CD14-positive monocyte (primary cell): ENCODE results near the gene ELOVL3. TPM values are rescaled to one million over a fixed set of nuclear protein-coding genes. Genes with fewer than 3 reads are reported as not detected.

Experiments
- DNase-seq, 3 donors: peaks; one replicate each; pipeline ENCODE4 v3.0.0-alpha.2; 2011 to 2022
- H2AFZ ChIP-seq: 2 replicates; pipeline ENCODE4 v1.6.0; 2012; ENCODE audit warnings: mild to moderate bottlenecking, low read depth, low read length, inconsistent platforms; ENCODE audit not compliant: insufficient read depth, poor library complexity, severe bottlenecking
- H3K27ac ChIP-seq, 2 donors: 1 replicate in 1 of 2; 2 replicates in 1 of 2; pipeline ENCODE4 v1.5.1; 2012 to 2013; ENCODE audit warnings: low read length in 2 of 2, control low read depth in 1 of 2, inconsistent platforms in 1 of 2, low read depth in 1 of 2, mild to moderate bottlenecking in 1 of 2
- H3K27me3 ChIP-seq, 2 donors: one replicate each; pipeline versions ENCODE4 v1.6.0 to v1.6.1; 2011 to 2013; ENCODE audit warnings: low read length in 2 of 2; ENCODE audit not compliant: control insufficient read depth in 2 of 2, insufficient read depth in 2 of 2
- H3K36me3 ChIP-seq, 2 donors: replicated peaks in 1 of 2; 1 replicate in 1 of 2; 2 replicates in 1 of 2; pipeline versions ENCODE4 v1.5.1 to v1.6.1; 2012 to 2013; ENCODE audit warnings: low read length in 2 of 2, control low read depth in 1 of 2, inconsistent platforms in 1 of 2, mild to moderate bottlenecking in 1 of 2; ENCODE audit not compliant: insufficient read depth in 2 of 2, control insufficient read depth in 1 of 2
- H3K4me1 ChIP-seq, 2 donors: 1 replicate in 1 of 2; 2 replicates in 1 of 2; pipeline versions ENCODE4 v1.5.1 to v1.6.1; 2012 to 2013; ENCODE audit warnings: low read length in 2 of 2, control low read depth in 1 of 2, inconsistent platforms in 1 of 2, mild to moderate bottlenecking in 1 of 2, moderate library complexity in 1 of 2; ENCODE audit not compliant: insufficient read depth in 2 of 2, control insufficient read depth in 1 of 2
- H3K4me2 ChIP-seq: replicated peaks from 2 replicates; pipeline ENCODE3; 2012; ENCODE audit warnings: low read length, moderate library complexity, mild to moderate bottlenecking; ENCODE audit not compliant: poor library complexity, severe bottlenecking; ENCODE audit errors: extremely low read depth
- H3K4me3 ChIP-seq, 3 experiments: fragments of 200-600 bp in 1 of 3; sonication (generic) in 1 of 3; replicated peaks in 1 of 3; 1 replicate in 2 of 3; 2 replicates in 1 of 3; pipeline ENCODE4 v1.5.1; 2011 to 2013; ENCODE audit warnings: low read length in 3 of 3, mild to moderate bottlenecking in 3 of 3, control low read depth in 2 of 3, low read depth in 2 of 3, inconsistent platforms in 1 of 3, moderate library complexity in 1 of 3
- H3K79me2 ChIP-seq: 2 replicates; pipeline ENCODE4 v1.6.0; 2012; ENCODE audit warnings: mild to moderate bottlenecking, control low read depth, inconsistent platforms, low read length, moderate library complexity; ENCODE audit not compliant: insufficient read depth
- H3K9ac ChIP-seq: 2 replicates; pipeline ENCODE4 v1.6.0; 2017; ENCODE audit warnings: low read length, mild to moderate bottlenecking; ENCODE audit not compliant: insufficient read depth, poor library complexity, severe bottlenecking
- H3K9me3 ChIP-seq, 2 donors: replicated peaks in 1 of 2; 1 replicate in 1 of 2; 2 replicates in 1 of 2; pipeline versions ENCODE4 v1.5.1 to v1.6.1; 2012 to 2013; ENCODE audit warnings: low read length in 2 of 2, control low read depth in 1 of 2; ENCODE audit not compliant: control insufficient read depth in 1 of 2, insufficient read depth in 1 of 2
- H4K20me1 ChIP-seq: 2 replicates; pipeline ENCODE4 v1.6.0; 2012; ENCODE audit warnings: mild to moderate bottlenecking, low read length, control low read depth, moderate library complexity; ENCODE audit not compliant: insufficient read depth
- H3K27ac Mint-ChIP-seq, 7 donors: one replicate each; pipeline ENCODE4 v1.8.0; 2020; ENCODE audit warnings: mild to moderate bottlenecking in 7 of 7, mixed read lengths in 7 of 7, moderate library complexity in 6 of 7, inconsistent platforms in 2 of 7
- H3K27me3 Mint-ChIP-seq, 3 donors: one replicate each; pipeline ENCODE4 v1.8.0; 2021 to 2022; ENCODE audit warnings: low read depth in 3 of 3, mild to moderate bottlenecking in 3 of 3, mixed read lengths in 3 of 3, moderate library complexity in 3 of 3, inconsistent platforms in 1 of 3
- H3K36me3 Mint-ChIP-seq, 2 donors: one replicate each; pipeline ENCODE4 v1.8.0; 2020; ENCODE audit warnings: mixed read lengths in 2 of 2, inconsistent platforms in 1 of 2, mild to moderate bottlenecking in 1 of 2
- H3K4me1 Mint-ChIP-seq: one replicate; pipeline ENCODE4 v1.8.0; 2020; ENCODE audit warnings: mild to moderate bottlenecking, mixed read lengths
- H3K4me3 Mint-ChIP-seq, 2 donors: one replicate each; pipeline ENCODE4 v1.8.0; 2020; ENCODE audit warnings: mild to moderate bottlenecking in 2 of 2, mixed read lengths in 2 of 2, moderate library complexity in 1 of 2
- H3K9me3 Mint-ChIP-seq, 7 donors: one replicate each; pipeline ENCODE4 v1.8.0; 2020 to 2022; ENCODE audit warnings: mixed read lengths in 7 of 7, mild to moderate bottlenecking in 6 of 7, moderate library complexity in 6 of 7, inconsistent platforms in 2 of 7
- CTCF ChIP-seq: fragments of 200-600 bp; IDR thresholded peaks from one replicate; pipeline ENCODE4 v1.8.0; 2022; ENCODE audit warnings: antibody characterized with exemption, mild to moderate bottlenecking
- WGBS: methylation state at CpG from one replicate; pipeline ENCODE4 v1.1.5; 2013; ENCODE audit warnings: missing lambda C conversion rate; ENCODE audit not compliant: insufficient coverage; 5-methylcytosine and 5-hydroxymethylcytosine counted together
- intact Hi-C, 2 donors: fragments of 100-400 bp; cut with micrococcal nuclease; formaldehyde crosslinking; loops; one replicate each; pipeline versions ENCODE4 v1.15.0 to v1.15.1; 2023
- polyA minus RNA-seq: library from RNA; depleted of rRNA, polyadenylated mRNA; stranded (reverse); fragments of >200 nt; gene quantifications from 2 replicates; pipeline ENCODE4 v1.2.3, GENCODE V29; 2012
- polyA plus RNA-seq, 3 donors: library from polyadenylated mRNA; depleted of rRNA in 1 of 3; unstranded in 2 of 3; stranded (reverse) in 1 of 3; fragments of 300-500 nt in 2 of 3; fragments of >200 nt in 1 of 3; fragmentation: Illumina TruSeq in 2 of 3; gene quantifications; 1 replicate in 2 of 3; 2 replicates in 1 of 3; pipeline ENCODE4 v1.2.3, GENCODE V29; 2012 to 2021
- total RNA-seq, 12 experiments: library from RNA in 1 of 12; stranded (reverse) in 1 of 12; fragments of 120-200 nt in 1 of 12; gene quantifications; one replicate each; pipeline ENCODE4 v1.2.4 and lab custom pipeline; 2013 to 2026; ENCODE audit warnings: mixed read lengths in 6 of 12, inconsistent platforms in 1 of 12

Gene ELOVL3, protein sequence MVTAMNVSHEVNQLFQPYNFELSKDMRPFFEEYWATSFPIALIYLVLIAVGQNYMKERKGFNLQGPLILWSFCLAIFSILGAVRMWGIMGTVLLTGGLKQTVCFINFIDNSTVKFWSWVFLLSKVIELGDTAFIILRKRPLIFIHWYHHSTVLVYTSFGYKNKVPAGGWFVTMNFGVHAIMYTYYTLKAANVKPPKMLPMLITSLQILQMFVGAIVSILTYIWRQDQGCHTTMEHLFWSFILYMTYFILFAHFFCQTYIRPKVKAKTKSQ
- total RNA-seq (2013): 1.4 TPM
- polyA plus RNA-seq (1 to 10 TPM; 1.5 to 3.2 (median 2.2) TPM), polyA minus RNA-seq (1.2 and 1.7 TPM in 2 replicates), total RNA-seq (lab: John Stamatoyannopoulos, UW) (0.45 to 2.2 (median 0.92) reads per million in 11 experiments)

GRCh38 chr10:102225646-102226541 is at the start of gene ELOVL3:
ELOVL3 (plus strand) TSS chr10:102226299; CDS start chr10:102226549, 250 bp downstream.
- Mint-ChIP-seq H3K27me3 (peaks cover 14 to 32% (median 28%) of the 10 kb centered on the region in 3 donors), H3K9me3 (peaks cover 0 to 3% (median 0%) of the 10 kb centered on the region in 7 donors), H3K4me1 (peaks cover 48% of the 10 kb centered on the region), H3K36me3 (peaks cover 12 to 13% of the 10 kb centered on the region in 2 donors), H3K4me3 (peak within 1 kb of the TSS; percentile 84 to 95), H3K27ac (peak within 1 kb of the TSS; percentile 81 to 96 (median 93))
- Histone ChIP-seq H2AFZ (peak within 1 kb of the TSS; percentile 77), H3K27ac (peak within 1 kb of the TSS; percentile 52 to 60), H3K4me1 (peaks cover 40 to 45% of the 10 kb centered on the region in 2 donors), H4K20me1 (peaks cover 10% of the 10 kb centered on the region), H3K9me3 (peaks cover 0 to 2% of the 10 kb centered on the region in 2 donors), H3K27me3 (peaks cover 6 to 14% of the 10 kb centered on the region in 2 donors), H3K36me3 (peaks cover 7% of the 10 kb centered on the region in 2 donors), H3K9ac (peak within 1 kb of the TSS; percentile 19), H3K4me3 (peak within 1 kb of the TSS; percentile 30 to 78 (median 51)), H3K79me2 (no peaks in the 10 kb centered on the region), H3K4me2 (peak within 1 kb of the TSS; percentile 88)
- no peak for TF ChIP-seq CTCF
- 5% methylated on average over 44 of the region's 47 CpGs for WGBS
- intact Hi-C loops: loop anchor here in 1 of 2 donors (2.0 to 10.0 kb wide), 2 partner anchors 19 to 279 kb away; partner anchors contain the start of genes ACTR1A, GBF1 and SUFU
- DNase-seq: peak; percentile 86 to 89 (median 87)

- H3K4me1 ChIP-seq: peaks cover 2 to 9% of the 10 kb centered on the region in 2 donors
- no peaks in the 10 kb centered on the region for H3K36me3 ChIP-seq
- Mint-ChIP-seq H3K27ac (no peak overlapping the region), H3K36me3 (no peaks in the 10 kb centered on the region), H3K4me1 (peaks cover 13% of the 10 kb centered on the region), H3K27me3 (peaks cover 1 to 5% (median 3%) of the 10 kb centered on the region in 3 donors), H3K9me3 (peaks cover 3 to 15% (median 4%) of the 10 kb centered on the region in 7 donors), H3K4me3 (no peak overlapping the region)
- no peak overlapping the region for H2AFZ ChIP-seq
- intact Hi-C loops: no loop called here
- no peak overlapping the region for H3K9ac ChIP-seq
- H3K4me2 ChIP-seq: no peak overlapping the region
- H3K27ac ChIP-seq: no peak overlapping the region
- peaks cover 0 to 3% of the 10 kb centered on the region in 2 donors for H3K9me3 ChIP-seq
- no peak for TF ChIP-seq CTCF
- no peaks in the 10 kb centered on the region for H4K20me1 ChIP-seq
- no peak overlapping the region for H3K4me3 ChIP-seq
- WGBS: 100% methylated on average over 1 of the region's 2 CpGs
- no peaks in the 10 kb centered on the region for H3K79me2 ChIP-seq
- no peak for DNase-seq
- H3K27me3 ChIP-seq: no peaks in the 10 kb centered on the region
Measured at GRCh38 chr10:102184606-102185005, 41.5 kb upstream of the ELOVL3 start.
